ENCODE results near the gene USP25.

Gene USP25

DNA sequence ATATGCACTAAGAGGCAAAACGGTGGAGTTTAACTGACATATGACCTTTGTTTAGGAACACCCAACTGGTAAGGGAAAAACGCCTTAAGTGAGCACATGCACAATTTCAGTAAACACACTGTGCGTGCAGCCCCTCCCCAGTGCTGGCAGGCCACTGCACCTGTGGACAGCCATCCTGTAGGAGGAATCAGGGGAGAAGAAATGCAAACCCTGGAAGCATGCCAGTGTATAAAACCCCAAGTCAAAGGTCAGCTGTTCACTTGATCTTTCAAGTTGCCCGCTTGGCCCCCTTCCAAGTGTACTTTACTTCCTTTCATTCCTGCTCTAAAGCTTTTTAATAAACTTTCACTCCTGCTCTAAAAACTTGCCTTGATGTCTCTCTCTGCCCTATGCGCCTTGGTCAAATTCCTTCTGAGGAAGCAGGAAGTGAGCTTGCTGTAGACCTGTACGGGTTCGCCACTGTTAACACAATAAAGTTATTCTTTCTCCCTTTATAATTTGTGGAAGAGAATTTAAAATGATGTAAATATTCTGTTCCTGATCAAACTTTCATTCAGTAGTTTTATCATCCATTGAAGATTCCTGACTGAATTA, 31.8 kb downstream of the USP25 start:
- 0 out of 20 replicates have a peak, but pooled peaks cover 0 to 4% (median 0%) of the 10 kb centered on the region in 10 experiments for H3K4me1 ChIP-seq
- TF ChIP-seq Cebpa-rat (IDR thresholded peaks at IDR 0.05): no peak
- no peak overlapping the region; a peak in 1 of 22 replicates for H3K4me2 ChIP-seq
- peaks cover 40 to 90% (median 72%) of the 10 kb centered on the region in 11 experiments; a peak in 21 of 22 replicates for H3K36me3 ChIP-seq
- no peak overlapping the region for H3K27ac ChIP-seq
- H3K9me3 ChIP-seq (replicated peaks in 1 of 11): peaks cover 40 to 73% (median 67%) of the 10 kb centered on the region in 11 experiments
- H4K20me1 ChIP-seq: peaks cover 0 to 88% (median 10%) of the 10 kb centered on the region in 11 experiments; a peak in 9 of 22 replicates
- H3K4me3 ChIP-seq: no peak overlapping the region
- H3K9ac ChIP-seq: no peak overlapping the region
- H3K27me3 ChIP-seq: no peaks in the 10 kb centered on the region

- 0 out of 20 replicates have a peak, but pooled peaks cover 0 to 4% (median 0%) of the 10 kb centered on the region in 10 experiments for H3K4me1 ChIP-seq
- H3K9me3 ChIP-seq (replicated peaks in 1 of 11): peaks cover 22 to 56% (median 49%) of the 10 kb centered on the region in 11 experiments
- H3K27me3 ChIP-seq: no peaks in the 10 kb centered on the region
- H3K27ac ChIP-seq: no peak overlapping the region
- TF ChIP-seq Cebpa-rat (IDR thresholded peaks at IDR 0.05): no peak
- H3K4me3 ChIP-seq: no peak overlapping the region
- no peak overlapping the region for H3K4me2 ChIP-seq
- H3K36me3 ChIP-seq: peaks cover 43 to 90% (median 72%) of the 10 kb centered on the region in 11 experiments
- H4K20me1 ChIP-seq: peaks cover 0 to 89% (median 10%) of the 10 kb centered on the region in 11 experiments; a peak in 9 of 22 replicates
- no peak overlapping the region for H3K9ac ChIP-seq
Observed at GRCh38 chr21:15763359-15763758, 33.6 kb downstream of the USP25 start.

GRCh38 chr21:15764878-15765277, 35.1 kb downstream of the USP25 start:
- Histone ChIP-seq H3K36me3 (peaks cover 57 to 97% (median 78%) of the 10 kb centered on the region in 11 experiments), H3K4me1 (0 out of 20 replicates have a peak, but pooled peaks cover 0 to 4% (median 0%) of the 10 kb centered on the region in 10 experiments), H3K4me2 (no peak overlapping the region), H3K9me3 (replicated peaks in 1 of 11) (peaks cover 17 to 44% (median 34%) of the 10 kb centered on the region in 11 experiments), H3K27me3 (no peaks in the 10 kb centered on the region), H3K27ac (no peak overlapping the region), H3K9ac (no peak overlapping the region), H4K20me1 (peaks cover 0 to 92% (median 7%) of the 10 kb centered on the region in 11 experiments; a peak in 10 of 22 replicates), H3K4me3 (no peak overlapping the region)
- TF ChIP-seq Cebpa-rat (IDR thresholded peaks at IDR 0.05): no peak

GRCh38 chr21:15766952-15767603, 37.3 kb downstream of the USP25 start:
- peaks cover 69 to 98% (median 79%) of the 10 kb centered on the region in 11 experiments for H3K36me3 ChIP-seq
- H3K4me2 ChIP-seq: no peak overlapping the region
- H3K27ac ChIP-seq: no peak overlapping the region
- no peak overlapping the region for H3K9ac ChIP-seq
- no peak for TF ChIP-seq Cebpa-rat (IDR thresholded peaks at IDR 0.05)
- no peak overlapping the region for H3K4me3 ChIP-seq
- H4K20me1 ChIP-seq: peaks cover 0 to 85% (median 0%) of the 10 kb centered on the region in 11 experiments; a peak in 7 of 22 replicates
- no peaks in the 10 kb centered on the region for H3K27me3 ChIP-seq
- no peaks in the 10 kb centered on the region for H3K4me1 ChIP-seq
- H3K9me3 ChIP-seq (replicated peaks in 1 of 11): peaks cover 9 to 31% (median 23%) of the 10 kb centered on the region in 11 experiments; a peak in 20 of 22 replicates

DNA sequence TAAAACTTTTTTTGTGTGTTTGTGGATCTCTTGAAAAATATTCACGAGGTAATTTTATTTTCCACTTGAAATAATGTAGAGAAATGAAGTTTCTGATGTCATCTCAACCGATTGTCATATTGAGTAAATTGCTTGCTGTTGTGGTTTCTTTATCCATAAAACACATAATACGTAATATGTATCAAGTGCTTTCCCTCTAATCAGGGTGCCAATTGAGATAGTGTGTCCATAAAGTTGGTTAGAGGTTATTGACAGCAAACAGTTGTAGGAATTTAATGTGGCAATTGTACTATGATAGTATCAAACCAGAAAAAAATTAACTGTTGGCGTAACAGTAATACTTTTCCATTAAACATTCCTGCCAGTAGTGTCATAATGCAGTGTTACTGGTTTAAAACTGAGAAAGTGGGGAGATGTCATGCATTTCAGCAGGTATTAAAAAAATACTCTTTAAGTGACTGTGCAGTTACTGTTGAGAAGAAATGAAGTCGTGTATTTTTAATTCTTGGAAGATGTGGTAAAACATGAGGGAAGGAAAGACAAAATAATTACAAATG, 38.3 kb downstream of the USP25 start:
- Histone ChIP-seq H3K9ac (no peak overlapping the region), H4K20me1 (peaks cover 0 to 83% (median 0%) of the 10 kb centered on the region in 11 experiments; a peak in 7 of 22 replicates), H3K4me2 (no peak overlapping the region), H3K9me3 (replicated peaks in 1 of 11) (peaks cover 0 to 31% (median 23%) of the 10 kb centered on the region in 11 experiments; a peak in 20 of 22 replicates), H3K27ac (no peak overlapping the region), H3K4me3 (no peak overlapping the region), H3K4me1 (no peaks in the 10 kb centered on the region), H3K36me3 (peaks cover 70 to 98% (median 79%) of the 10 kb centered on the region in 11 experiments), H3K27me3 (no peaks in the 10 kb centered on the region)
- TF ChIP-seq Cebpa-rat (IDR thresholded peaks at IDR 0.05): no peak

GRCh38 chr21:15768853-15769252, 39.1 kb downstream of the USP25 start:
- no peak for TF ChIP-seq Cebpa-rat (IDR thresholded peaks at IDR 0.05)
- Histone ChIP-seq H3K27ac (no peak overlapping the region), H3K4me3 (no peak overlapping the region)

GRCh38 chr21:15771311-15771710, 41.5 kb downstream of the USP25 start:
- H4K20me1 ChIP-seq: peaks cover 0 to 82% (median 0%) of the 10 kb centered on the region in 11 experiments; a peak in 7 of 22 replicates
- H3K9me3 ChIP-seq (replicated peaks in 1 of 11): peaks cover 0 to 40% (median 30%) of the 10 kb centered on the region in 11 experiments; a peak in 17 of 22 replicates
- H3K4me1 ChIP-seq: no peaks in the 10 kb centered on the region
- no peaks in the 10 kb centered on the region for H3K27me3 ChIP-seq
- no peak overlapping the region for H3K27ac ChIP-seq
- TF ChIP-seq Cebpa-rat (IDR thresholded peaks at IDR 0.05): no peak
- H3K4me2 ChIP-seq: no peak overlapping the region
- H3K9ac ChIP-seq: no peak overlapping the region
- H3K36me3 ChIP-seq: peaks cover 67 to 96% (median 79%) of the 10 kb centered on the region in 11 experiments
- no peak overlapping the region for H3K4me3 ChIP-seq

More at GRCh38 chr21:15768853-15769252, 39.1 kb downstream of the USP25 start:
- H3K36me3 ChIP-seq: peaks cover 65 to 98% (median 78%) of the 10 kb centered on the region in 11 experiments
- H4K20me1 ChIP-seq: peaks cover 0 to 81% (median 0%) of the 10 kb centered on the region in 11 experiments; a peak in 7 of 22 replicates
- H3K27me3 ChIP-seq: no peaks in the 10 kb centered on the region
- no peak overlapping the region for H3K4me2 ChIP-seq
- no peaks in the 10 kb centered on the region for H3K4me1 ChIP-seq
- no peak overlapping the region for H3K9ac ChIP-seq
- H3K9me3 ChIP-seq (replicated peaks in 1 of 11): peaks cover 0 to 31% (median 22%) of the 10 kb centered on the region in 11 experiments; a peak in 17 of 22 replicates

DNA sequence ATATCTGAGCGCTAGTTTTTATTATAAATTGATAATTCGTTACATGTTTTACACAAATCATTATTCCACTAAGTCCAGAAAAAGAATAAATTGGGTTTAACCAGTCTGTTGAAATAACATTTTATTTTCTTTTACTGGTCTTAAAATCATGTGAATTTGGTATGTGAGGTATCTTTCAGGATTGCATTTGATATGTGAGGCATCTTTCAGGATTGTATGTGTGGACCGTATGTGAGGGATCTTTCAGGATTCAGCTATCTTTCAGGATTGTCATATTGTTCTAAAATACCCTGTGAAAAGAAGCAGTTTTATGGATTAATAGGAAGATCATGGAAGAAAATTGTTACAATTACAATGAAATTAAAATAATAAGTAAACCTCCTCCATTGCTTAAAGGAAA, 42.9 kb downstream of the USP25 start:
- H3K4me3 ChIP-seq: no peak overlapping the region
- peaks cover 0 to 77% (median 0%) of the 10 kb centered on the region in 11 experiments; a peak in 7 of 22 replicates for H4K20me1 ChIP-seq
- TF ChIP-seq Cebpa-rat (IDR thresholded peaks at IDR 0.05): no peak
- peaks cover 0 to 40% (median 30%) of the 10 kb centered on the region in 11 experiments; a peak in 17 of 22 replicates for H3K9me3 ChIP-seq (replicated peaks in 1 of 11)
- no peak overlapping the region for H3K9ac ChIP-seq
- no peaks in the 10 kb centered on the region for H3K27me3 ChIP-seq
- H3K4me2 ChIP-seq: no peak overlapping the region
- peaks cover 59 to 89% (median 67%) of the 10 kb centered on the region in 11 experiments for H3K36me3 ChIP-seq
- peaks cover 0 to 6% (median 0%) of the 10 kb centered on the region in 10 experiments; a peak in 2 of 20 replicates for H3K4me1 ChIP-seq
- H3K27ac ChIP-seq: no peak overlapping the region

Data from BLaER1 treated with 17β-estradiol and CSF1 and Interleukin-3, amounts not matched to agents 10 nM and 100 nM (cell line).